PC-3 (cell line): ENCODE data around the gene RPS6KA1.

Source experiments
- CTCF ChIP-seq: fragments of 300-600 bp; sonication (generic); conservative IDR thresholded peaks from 2 replicates; pipeline ENCODE4 v1.5.1; 2017; ENCODE audit warnings: antibody characterized with exemption, low read depth, mild to moderate bottlenecking, low read length
- EZH2 ChIP-seq: fragments of 300-600 bp; sonication (generic); IDR thresholded peaks from one replicate; pipeline ENCODE4 v1.6.1; 2017; ENCODE audit warnings: antibody characterized with exemption, mild to moderate bottlenecking, low read length; ENCODE audit not compliant: unreplicated experiment

DNA sequence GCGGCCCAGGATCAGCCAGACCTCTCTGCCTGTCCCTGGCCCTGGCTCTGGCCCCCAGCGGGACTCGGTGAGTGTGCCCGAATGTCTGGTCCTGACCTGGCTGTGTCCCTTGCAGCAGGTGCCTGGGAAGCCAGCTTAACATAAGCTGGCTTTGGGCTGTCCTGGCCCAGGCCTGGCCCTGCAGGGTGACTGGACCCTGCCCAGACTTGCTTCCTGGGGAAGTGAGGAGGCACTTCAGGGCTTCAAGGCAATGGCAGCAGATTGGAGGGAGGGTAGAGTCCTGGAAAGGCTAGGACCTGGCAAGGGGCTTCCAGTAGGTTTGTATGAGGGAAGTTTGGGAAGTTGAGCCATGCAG lies 16.4 kb downstream of the RPS6KA1 start:
- TF ChIP-seq CTCF (no peak), EZH2 (no peak)
